Measurements from ENCODE around the gene SPRY2.

The SPRY2 gene

GRCh38 chr13:80388506-80388905 is 47.6 kb upstream of the SPRY2 start:
- TF ChIP-seq CTCF (conservative IDR thresholded peaks at IDR 0.05; ENCODE audit: low read length) = peak; percentile 32; the same call in 1 of the 2 replicates
- TF ChIP-seq EZH2phosphoT487 (IDR thresholded peaks at IDR 0.05; ENCODE audit: borderline replicate concordance) = no peak
- no peaks in the 10 kb centered on the region for H3K9me3 ChIP-seq (ENCODE audit: insufficient read depth, low read depth, low read length)
- no peak overlapping the region for H3K4me3 ChIP-seq (ENCODE audit: low read length, poor library complexity, severe bottlenecking)
- no peaks in the 10 kb centered on the region for H3K27me3 ChIP-seq (ENCODE audit: insufficient read depth, low read length, poor library complexity, severe bottlenecking)
- H2AFZ ChIP-seq (ENCODE audit: low read length) = no peak overlapping the region
- no peaks in the 10 kb centered on the region for H3F3A ChIP-seq (ENCODE audit: low read depth)
- H4K20me1 ChIP-seq (ENCODE audit: insufficient read depth, low read length, poor library complexity, severe bottlenecking) = no peaks in the 10 kb centered on the region
- peaks cover 21% of the 10 kb centered on the region for H3K4me1 ChIP-seq (ENCODE audit: insufficient read depth, low read length, poor library complexity, severe bottlenecking)
- H3K4me2 ChIP-seq (ENCODE audit: low read depth, low read length, poor library complexity, severe bottlenecking) = no peak overlapping the region
- no peak overlapping the region for H3K9ac ChIP-seq (ENCODE audit: low read depth, low read length, poor library complexity, severe bottlenecking)
- no peaks in the 10 kb centered on the region for H3K36me3 ChIP-seq (ENCODE audit: insufficient read depth, low read length)
- H3K9me2 ChIP-seq (replicated peaks; ENCODE audit: low read depth, low read length) = no peaks in the 10 kb centered on the region
- H3K79me2 ChIP-seq (ENCODE audit: insufficient read depth, low read length) = no peaks in the 10 kb centered on the region

- Histone ChIP-seq H3K79me2 (ENCODE audit: insufficient read depth, low read length) (no peaks in the 10 kb centered on the region), H3K4me3 (ENCODE audit: low read length, poor library complexity, severe bottlenecking) (peak overlapping the region; percentile 39), H3K27me3 (ENCODE audit: insufficient read depth, low read length, poor library complexity, severe bottlenecking) (no peaks in the 10 kb centered on the region), H3K9ac (ENCODE audit: low read depth, low read length, poor library complexity, severe bottlenecking) (peak overlapping the region; percentile 8), H3K36me3 (ENCODE audit: insufficient read depth, low read length) (no peaks in the 10 kb centered on the region), H3K9me2 (replicated peaks; ENCODE audit: low read depth, low read length) (no peaks in the 10 kb centered on the region), H2AFZ (ENCODE audit: low read length) (no peak overlapping the region), H3K9me3 (ENCODE audit: insufficient read depth, low read depth, low read length) (no peaks in the 10 kb centered on the region), H3K4me1 (ENCODE audit: insufficient read depth, low read length, poor library complexity, severe bottlenecking) (peaks cover 21% of the 10 kb centered on the region), H3K4me2 (ENCODE audit: low read depth, low read length, poor library complexity, severe bottlenecking) (peak overlapping the region; percentile 66), H3F3A (ENCODE audit: low read depth) (no peaks in the 10 kb centered on the region), H4K20me1 (ENCODE audit: insufficient read depth, low read length, poor library complexity, severe bottlenecking) (no peaks in the 10 kb centered on the region)
- TF ChIP-seq EZH2phosphoT487 (IDR thresholded peaks at IDR 0.05; ENCODE audit: borderline replicate concordance) = no peak
- no peak for TF ChIP-seq CTCF (conservative IDR thresholded peaks at IDR 0.05; ENCODE audit: low read length)
Observed at GRCh38 chr13:80386592-80386991, 45.7 kb upstream of the SPRY2 start.

- H3K4me1 ChIP-seq (ENCODE audit: insufficient read depth, low read length, poor library complexity, severe bottlenecking) = peaks cover 21% of the 10 kb centered on the region
- no peaks in the 10 kb centered on the region for H3K9me3 ChIP-seq (ENCODE audit: insufficient read depth, low read depth, low read length)
- H3K27me3 ChIP-seq (ENCODE audit: insufficient read depth, low read length, poor library complexity, severe bottlenecking) = no peaks in the 10 kb centered on the region
- H3K9me2 ChIP-seq (replicated peaks; ENCODE audit: low read depth, low read length) = no peaks in the 10 kb centered on the region
- H3K4me3 ChIP-seq (ENCODE audit: low read length, poor library complexity, severe bottlenecking) = peak overlapping the region; percentile 39
- H3K9ac ChIP-seq (ENCODE audit: low read depth, low read length, poor library complexity, severe bottlenecking) = peak overlapping the region; percentile 8
- no peak overlapping the region for H2AFZ ChIP-seq (ENCODE audit: low read length)
- peak overlapping the region; percentile 66 for H3K4me2 ChIP-seq (ENCODE audit: low read depth, low read length, poor library complexity, severe bottlenecking)
- H3K36me3 ChIP-seq (ENCODE audit: insufficient read depth, low read length) = no peaks in the 10 kb centered on the region
- no peaks in the 10 kb centered on the region for H3F3A ChIP-seq (ENCODE audit: low read depth)
- H3K79me2 ChIP-seq (ENCODE audit: insufficient read depth, low read length) = no peaks in the 10 kb centered on the region
- H4K20me1 ChIP-seq (ENCODE audit: insufficient read depth, low read length, poor library complexity, severe bottlenecking) = no peaks in the 10 kb centered on the region
- no peak for TF ChIP-seq EZH2phosphoT487 (IDR thresholded peaks at IDR 0.05; ENCODE audit: borderline replicate concordance)
- no peak for TF ChIP-seq CTCF (conservative IDR thresholded peaks at IDR 0.05; ENCODE audit: low read length)
Observed at GRCh38 chr13:80386002-80386401, 45.1 kb upstream of the SPRY2 start.

Data from Loucy (cell line).